Measurements from ENCODE around the gene POPDC2. TPM values are rescaled to one million over a fixed set of nuclear protein-coding genes. Genes with fewer than 3 reads are reported as not detected.

The POPDC2 gene
- total and polyA plus RNA-seq, 2 donors (not counting 1 experiment from before 2014, with no cell fraction given), result 8.0 to 9.5 TPM

DNA sequence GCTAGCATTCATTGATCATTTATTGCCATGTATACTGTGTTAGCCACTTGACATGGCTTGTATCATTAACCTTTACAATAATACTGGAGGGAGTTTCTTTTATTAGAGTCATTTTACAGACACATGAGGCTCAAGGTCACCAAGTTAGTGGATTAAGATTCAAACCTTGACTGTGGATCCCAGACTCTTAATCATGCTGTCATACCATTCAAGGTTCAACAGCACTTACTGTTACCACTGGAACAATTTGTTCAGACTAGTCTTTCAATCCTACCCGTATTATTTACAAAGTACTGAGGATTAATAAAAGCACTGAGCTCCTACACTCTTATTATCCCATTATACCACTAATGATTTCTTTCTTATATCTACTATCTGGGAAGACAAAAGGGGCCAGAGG, 15.6 kb upstream of the POPDC2 start:
- Histone ChIP-seq H3K4me1 (ENCODE audit: control insufficient read depth in 2 of 2, insufficient read depth in 2 of 2, low read length in 2 of 2) (peaks cover 17% of the 10 kb centered on the region in 2 donors), H2AFZ (ENCODE audit: insufficient read depth, low read depth, low read length, poor library complexity, severe bottlenecking) (no peak overlapping the region), H4K20me1 (ENCODE audit: control insufficient read depth, insufficient read depth, low read length, poor library complexity, severe bottlenecking) (no peaks in the 10 kb centered on the region), H3K9ac (ENCODE audit: low read length) (peak overlapping the region; percentile 78), H3K36me3 (replicated peaks in 1 of 2; ENCODE audit: control extremely low read depth in 1 of 2, control insufficient read depth in 1 of 2, extremely low read depth in 1 of 2, insufficient read depth in 2 of 2, low read length in 1 of 2) (peaks cover 0 to 36% of the 10 kb centered on the region in 2 experiments), H3K4me2 (replicated peaks; ENCODE audit: low read depth, low read length, poor library complexity, severe bottlenecking) (peak overlapping the region; percentile 83), H3K79me2 (ENCODE audit: control insufficient read depth, insufficient read depth, low read length) (peaks cover 16% of the 10 kb centered on the region), H3K4me3 (ENCODE audit: control extremely low read depth in 1 of 5, extremely low read depth in 1 of 5, insufficient read depth in 1 of 5, low read depth in 2 of 5, low read length in 4 of 5) (peak overlapping the region in 2 of 5 experiments; percentile 73 to 79), H3K27ac (ENCODE audit: low read length in 2 of 2) (peak overlapping the region in 1 of 2 donors; percentile 96), H3K9me3 (ENCODE audit: control extremely low read depth in 1 of 3, control insufficient read depth in 2 of 3, insufficient read depth in 1 of 3, low read length in 2 of 3) (no peaks in the 10 kb centered on the region), H3K27me3 (replicated peaks in 1 of 4; ENCODE audit: control extremely low read depth in 1 of 4, control insufficient read depth in 3 of 4, insufficient read depth in 4 of 4, low read length in 3 of 4) (no peaks in the 10 kb centered on the region)
- ChIA-PET POLR2A (interaction anchor here (0.8 to 1.6 kb wide), 4 partner anchors 25 to 178 kb away, joined by 3 to 9 read pairs (median 4); partner anchors contain the start of gene TIMMDC1), CTCF (interaction anchor here (1.2 to 1.6 kb wide), 5 partner anchors 27 to 792 kb away, joined by 3 to 7 read pairs (median 4); partner anchors contain the start of gene CD80)
- Mint-ChIP-seq H3K27me3 (no peaks in the 10 kb centered on the region), H3K9me3 (ENCODE audit: insufficient read depth) (no peaks in the 10 kb centered on the region), H3K4me1 (peaks cover 27% of the 10 kb centered on the region), H3K4me3 (peak overlapping the region; percentile 88), H3K27ac (peak overlapping the region; percentile 95)
- WGBS (ENCODE audit: insufficient coverage), result no CpG with 5 or more reads among the region's 1 CpG
- no peak for DNase-seq
- no peak for ATAC-seq (ENCODE audit: low read depth)
- intact Hi-C loops (cut with micrococcal nuclease), result loop anchor here (5.0 to 10.0 kb wide), 2 partner anchors 94 to 669 kb away; partner anchors contain the start of gene LRRC58
- TF ChIP-seq, protein P1, sequence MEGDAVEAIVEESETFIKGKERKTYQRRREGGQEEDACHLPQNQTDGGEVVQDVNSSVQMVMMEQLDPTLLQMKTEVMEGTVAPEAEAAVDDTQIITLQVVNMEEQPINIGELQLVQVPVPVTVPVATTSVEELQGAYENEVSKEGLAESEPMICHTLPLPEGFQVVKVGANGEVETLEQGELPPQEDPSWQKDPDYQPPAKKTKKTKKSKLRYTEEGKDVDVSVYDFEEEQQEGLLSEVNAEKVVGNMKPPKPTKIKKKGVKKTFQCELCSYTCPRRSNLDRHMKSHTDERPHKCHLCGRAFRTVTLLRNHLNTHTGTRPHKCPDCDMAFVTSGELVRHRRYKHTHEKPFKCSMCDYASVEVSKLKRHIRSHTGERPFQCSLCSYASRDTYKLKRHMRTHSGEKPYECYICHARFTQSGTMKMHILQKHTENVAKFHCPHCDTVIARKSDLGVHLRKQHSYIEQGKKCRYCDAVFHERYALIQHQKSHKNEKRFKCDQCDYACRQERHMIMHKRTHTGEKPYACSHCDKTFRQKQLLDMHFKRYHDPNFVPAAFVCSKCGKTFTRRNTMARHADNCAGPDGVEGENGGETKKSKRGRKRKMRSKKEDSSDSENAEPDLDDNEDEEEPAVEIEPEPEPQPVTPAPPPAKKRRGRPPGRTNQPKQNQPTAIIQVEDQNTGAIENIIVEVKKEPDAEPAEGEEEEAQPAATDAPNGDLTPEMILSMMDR (IDR thresholded peaks at IDR 0.05), result no peak
- no peak for TF ChIP-seq EZH2 (IDR thresholded peaks at IDR 0.05; ENCODE audit: borderline replicate concordance, insufficient read depth, low read depth, low read length, poor library complexity, severe bottlenecking)

DNA sequence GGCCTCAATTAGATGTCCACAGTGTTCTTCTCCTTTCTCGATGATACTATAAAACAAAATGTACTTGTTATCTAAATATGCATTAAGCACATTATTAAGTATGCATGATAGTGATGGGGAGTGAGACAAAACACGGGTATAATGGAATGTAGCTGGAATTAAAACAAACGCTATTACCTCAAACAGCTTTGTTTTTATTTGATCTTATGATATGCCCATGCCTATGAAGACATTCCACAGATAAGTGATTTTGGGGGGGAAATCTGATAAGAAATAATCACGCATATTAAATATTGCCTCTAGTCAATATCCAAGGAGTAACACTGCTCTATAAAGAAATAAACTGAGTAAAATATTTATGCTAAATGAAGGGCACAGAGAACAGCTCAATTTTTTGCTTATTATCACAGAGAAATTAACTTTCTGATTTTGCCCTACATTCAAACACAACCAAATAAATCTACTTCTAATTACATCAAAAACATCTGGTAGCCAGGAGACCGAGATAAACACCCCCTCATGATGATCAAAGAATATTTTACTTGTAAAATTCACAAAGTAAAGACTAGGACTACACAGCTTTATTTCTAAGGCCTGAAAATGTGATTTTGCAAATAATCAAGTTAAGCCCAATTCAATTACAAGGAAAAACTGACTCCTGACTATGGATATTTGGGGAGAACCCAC, 14.9 kb upstream of the POPDC2 start:
- H2AFZ ChIP-seq (ENCODE audit: insufficient read depth, low read depth, low read length, poor library complexity, severe bottlenecking), result no peak overlapping the region
- H3K4me2 ChIP-seq (replicated peaks; ENCODE audit: low read depth, low read length, poor library complexity, severe bottlenecking), result peak overlapping the region; percentile 83
- Mint-ChIP-seq H3K4me1 (peaks cover 28% of the 10 kb centered on the region), H3K9me3 (ENCODE audit: insufficient read depth) (no peaks in the 10 kb centered on the region), H3K4me3 (peak overlapping the region; percentile 88), H3K27ac (peak overlapping the region; percentile 95), H3K27me3 (no peaks in the 10 kb centered on the region)
- H3K27ac ChIP-seq (ENCODE audit: low read length in 2 of 2), result peak overlapping the region in 1 of 2 donors; percentile 96
- TF ChIP-seq, protein P1 (IDR thresholded peaks at IDR 0.05), result no peak
- TF ChIP-seq EZH2 (IDR thresholded peaks at IDR 0.05; ENCODE audit: borderline replicate concordance, insufficient read depth, low read depth, low read length, poor library complexity, severe bottlenecking), result no peak
- no peaks in the 10 kb centered on the region for H3K27me3 ChIP-seq (replicated peaks in 1 of 4; ENCODE audit: control extremely low read depth in 1 of 4, control insufficient read depth in 3 of 4, insufficient read depth in 4 of 4, low read length in 3 of 4)
- H3K4me3 ChIP-seq (ENCODE audit: control extremely low read depth in 1 of 5, extremely low read depth in 1 of 5, insufficient read depth in 1 of 5, low read depth in 2 of 5, low read length in 4 of 5), result no peak overlapping the region
- intact Hi-C loops (cut with micrococcal nuclease), result loop anchor here (5.0 to 10.0 kb wide), 2 partner anchors 93 to 669 kb away; partner anchors contain the start of gene LRRC58
- ChIA-PET CTCF (interaction anchor here (0.7 to 1.4 kb wide), 6 partner anchors 12 to 792 kb away, joined by 3 to 7 read pairs (median 3); partner anchors contain the start of gene CD80), POLR2A (no interaction called here)
- WGBS (ENCODE audit: insufficient coverage), result no CpG with 5 or more reads among the region's 5 CpGs
- no peaks in the 10 kb centered on the region for H4K20me1 ChIP-seq (ENCODE audit: control insufficient read depth, insufficient read depth, low read length, poor library complexity, severe bottlenecking)
- peaks cover 16% of the 10 kb centered on the region for H3K79me2 ChIP-seq (ENCODE audit: control insufficient read depth, insufficient read depth, low read length)
- H3K9ac ChIP-seq (ENCODE audit: low read length), result no peak overlapping the region
- H3K36me3 ChIP-seq (replicated peaks in 1 of 2; ENCODE audit: control extremely low read depth in 1 of 2, control insufficient read depth in 1 of 2, extremely low read depth in 1 of 2, insufficient read depth in 2 of 2, low read length in 1 of 2), result peaks cover under 1 to 42% of the 10 kb centered on the region in 2 experiments
- no peaks in the 10 kb centered on the region for H3K9me3 ChIP-seq (ENCODE audit: control extremely low read depth in 1 of 3, control insufficient read depth in 2 of 3, insufficient read depth in 1 of 3, low read length in 2 of 3)
- peaks cover 17% of the 10 kb centered on the region in 2 donors for H3K4me1 ChIP-seq (ENCODE audit: control insufficient read depth in 2 of 2, insufficient read depth in 2 of 2, low read length in 2 of 2)
- no peak for ATAC-seq (ENCODE audit: low read depth)
- DNase-seq, result no peak
